NCI-H774 (cell line): ENCODE measurements around the gene SLC66A1.

Experiments
- DNase-seq: peaks from one replicate; lab custom pipeline; 2025; lab: John Stamatoyannopoulos, UW

SLC66A1 gene

GRCh38 chr1:19377812-19378718, 65.9 kb downstream of the SLC66A1 start:
- DNase-seq = no peak
